ENCODE measurements around the gene AEN.

DNA sequence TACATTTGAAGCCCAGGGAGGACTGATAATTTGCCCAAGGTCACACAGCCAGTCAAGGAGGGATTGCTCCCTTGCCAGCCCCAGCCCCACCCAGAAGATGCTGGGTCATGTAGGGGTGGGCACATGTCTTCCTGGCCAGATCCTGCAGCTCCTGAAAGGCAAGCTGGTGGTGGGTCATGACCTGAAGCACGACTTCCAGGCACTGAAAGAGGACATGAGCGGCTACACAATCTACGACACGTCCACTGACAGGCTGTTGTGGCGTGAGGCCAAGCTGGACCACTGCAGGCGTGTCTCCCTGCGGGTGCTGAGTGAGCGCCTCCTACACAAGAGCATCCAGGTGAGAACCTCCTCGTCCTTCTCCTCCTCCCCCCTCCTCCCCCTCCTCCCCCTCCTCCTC is 30.8 kb downstream of the AEN start:
- no peak for TF ChIP-seq ZNF274 (IDR thresholded peaks at IDR 0.05; ENCODE audit: low read depth, low read length)
- no peak for TF ChIP-seq SRF (IDR thresholded peaks at IDR 0.05; ENCODE audit: low read depth)
